Measurements from ENCODE around the gene SZRD1. TPM values are rescaled to one million over a fixed set of nuclear protein-coding genes. Genes with fewer than 3 reads are reported as not detected.

SZRD1 gene
- total and polyA plus RNA-seq, 9 of the 15 experiments (the other 6 are each of a cell fraction or from before 2014, with no cell fraction given): 3.9 to 149 (median 82.5) TPM

GRCh38 chr1:16421201-16421600 lies 54.2 kb downstream of the SZRD1 start:
- Histone ChIP-seq H3K79me2 (ENCODE audit: control insufficient read depth, insufficient read depth, low read length) (no peaks in the 10 kb centered on the region), H3K27ac (ENCODE audit: extremely low read depth, low read depth, low read length) (no peak overlapping the region), H3K4me2 (ENCODE audit: insufficient read depth, low read length) (no peak overlapping the region), H3K27me3 (ENCODE audit: control insufficient read depth in 2 of 2, insufficient read depth in 2 of 2, low read length in 2 of 2) (peaks cover 8 to 22% of the 10 kb centered on the region in 2 experiments; a peak in 4 of 5 replicates), H2AFZ (ENCODE audit: low read depth, low read length) (no peak overlapping the region), H3K4me3 (no peak overlapping the region), H4K20me1 (replicated peaks; ENCODE audit: control insufficient read depth, insufficient read depth, low read length) (no peaks in the 10 kb centered on the region), H3K9ac (ENCODE audit: insufficient read depth in 1 of 2, low read depth in 2 of 2, low read length in 2 of 2) (no peak overlapping the region), H3K9me3 (replicated peaks; ENCODE audit: control insufficient read depth, insufficient read depth, low read depth, low read length) (no peaks in the 10 kb centered on the region), H3K36me3 (ENCODE audit: control insufficient read depth, insufficient read depth, low read length) (no peaks in the 10 kb centered on the region), H3K4me1 (replicated peaks in 1 of 2; ENCODE audit: control insufficient read depth in 2 of 2, insufficient read depth in 2 of 2, low read length in 2 of 2) (peaks cover 0 to 20% of the 10 kb centered on the region in 2 experiments; a peak in 3 of 5 replicates), H3K9me1 (ENCODE audit: control insufficient read depth, insufficient read depth, low read length) (no peaks in the 10 kb centered on the region)
- in situ Hi-C loops (cut with MboI) (no loop called here), intact Hi-C loops (cut with micrococcal nuclease) (no loop called here)
- CTCF ChIA-PET (ENCODE audit: low intra/inter-chr PET ratio): no interaction called here
- ATAC-seq (no peak), DNase-seq (ENCODE audit: extremely low read depth in 1 of 4, low spot score in 3 of 4) (peak in 1 of 4 experiments; percentile 10), FAIRE-seq (no peak)
- WGBS (ENCODE audit: insufficient coverage, low coverage, missing lambda C conversion rate): 6% methylated on average over 4 of the region's 7 CpGs
- POLR2A ChIA-PET: interaction anchor here (0.6 kb wide), 1 partner anchor 41 kb away, joined by 4 read pairs; no protein-coding TSS in a partner anchor
- TF ChIP-seq NFXL1 (CRISPR knock-in tag; IDR thresholded peaks at IDR 0.05): no peak
- no peak for TF ChIP-seq ZNF830 (CRISPR knock-in tag; IDR thresholded peaks at IDR 0.05)
- no peak for TF ChIP-seq MBD1 (CRISPR knock-in tag; IDR thresholded peaks at IDR 0.05)
- no TSS peak for BruUV-seq (replicated peaks)

GRCh38 chr1:16422041-16422440 lies 55.0 kb downstream of the SZRD1 start:
- H3K79me2 ChIP-seq (ENCODE audit: control insufficient read depth, insufficient read depth, low read length): no peaks in the 10 kb centered on the region
- CTCF ChIA-PET (ENCODE audit: low intra/inter-chr PET ratio): no interaction called here
- H3K4me3 ChIP-seq: no peak overlapping the region
- in situ Hi-C loops (cut with MboI) (no loop called here), intact Hi-C loops (cut with micrococcal nuclease) (no loop called here)
- peak in 1 of 4 experiments; percentile 15 for DNase-seq (ENCODE audit: extremely low read depth in 1 of 4, low spot score in 3 of 4)
- POLR2A ChIA-PET: interaction anchor here (0.8 kb wide), 1 partner anchor 10 kb away, joined by 3 read pairs; no protein-coding TSS in a partner anchor
- peak overlapping the region in 1 of 2 experiments; percentile 56; a peak in 1 of 4 replicates for H3K9ac ChIP-seq (ENCODE audit: insufficient read depth in 1 of 2, low read depth in 2 of 2, low read length in 2 of 2)
- no peak for FAIRE-seq
- 13% methylated on average over 7 of the region's 7 CpGs for WGBS (ENCODE audit: insufficient coverage, low coverage, missing lambda C conversion rate)
- H3K36me3 ChIP-seq (ENCODE audit: control insufficient read depth, insufficient read depth, low read length): no peaks in the 10 kb centered on the region
- peaks cover 0 to 20% of the 10 kb centered on the region in 2 experiments; a peak in 3 of 5 replicates for H3K4me1 ChIP-seq (replicated peaks in 1 of 2; ENCODE audit: control insufficient read depth in 2 of 2, insufficient read depth in 2 of 2, low read length in 2 of 2)
- no peak overlapping the region for H3K4me2 ChIP-seq (ENCODE audit: insufficient read depth, low read length)
- H3K27me3 ChIP-seq (ENCODE audit: control insufficient read depth in 2 of 2, insufficient read depth in 2 of 2, low read length in 2 of 2): peaks cover 8 to 22% of the 10 kb centered on the region in 2 experiments; a peak in 4 of 5 replicates
- TF ChIP-seq PRDM10 (IDR thresholded peaks at IDR 0.05; ENCODE audit: partially characterized antibody): peak; percentile 60
- no peak for TF ChIP-seq ZNF146 (CRISPR knock-in tag; IDR thresholded peaks at IDR 0.05; ENCODE audit: unreplicated experiment)
- no peaks in the 10 kb centered on the region for H3K9me1 ChIP-seq (ENCODE audit: control insufficient read depth, insufficient read depth, low read length)
- no peaks in the 10 kb centered on the region for H4K20me1 ChIP-seq (replicated peaks; ENCODE audit: control insufficient read depth, insufficient read depth, low read length)
- no TSS peak for BruUV-seq (replicated peaks)
- H3K27ac ChIP-seq (ENCODE audit: extremely low read depth, low read depth, low read length): no peak overlapping the region
- H3K9me3 ChIP-seq (replicated peaks; ENCODE audit: control insufficient read depth, insufficient read depth, low read depth, low read length): no peaks in the 10 kb centered on the region
- ATAC-seq: no peak; the same call in 2 of the 3 replicates
- H2AFZ ChIP-seq (ENCODE audit: low read depth, low read length): no peak overlapping the region
